ENCODE results near the gene UBR1. TPM values are rescaled to one million over a fixed set of nuclear protein-coding genes. Genes with fewer than 3 reads are reported as not detected.

The UBR1 gene
- total RNA-seq, 3 donors from 2014 or later: 20.3 to 37.0 (median 26.8) TPM

GRCh38 chr15:43093026-43093425 lies 12.8 kb downstream of the UBR1 start:
- no peak for ATAC-seq

GRCh38 chr15:43091859-43092258 lies 14.0 kb downstream of the UBR1 start:
- Histone ChIP-seq H3K4me1 (ENCODE audit: low read depth) (no peaks in the 10 kb centered on the region), H3K4me3 (no peak overlapping the region), H3K36me3 (ENCODE audit: low read depth) (no peaks in the 10 kb centered on the region), H3K9me3 (no peaks in the 10 kb centered on the region)
- ATAC-seq (no peak), DNase-seq (no peak)
- intact Hi-C loops (cut with DNase I, micrococcal nuclease): no loop called here
- TF ChIP-seq CTCF (IDR thresholded peaks at IDR 0.05): no peak

More at GRCh38 chr15:43093026-43093425, 12.8 kb downstream of the UBR1 start:
- Histone ChIP-seq H3K36me3 (ENCODE audit: low read depth) (no peaks in the 10 kb centered on the region), H3K4me3 (no peak overlapping the region), H3K9me3 (no peaks in the 10 kb centered on the region), H3K4me1 (ENCODE audit: low read depth) (no peaks in the 10 kb centered on the region)
- intact Hi-C loops (cut with DNase I, micrococcal nuclease): no loop called here
- no peak for TF ChIP-seq CTCF (IDR thresholded peaks at IDR 0.05)
- DNase-seq: no peak

DNA sequence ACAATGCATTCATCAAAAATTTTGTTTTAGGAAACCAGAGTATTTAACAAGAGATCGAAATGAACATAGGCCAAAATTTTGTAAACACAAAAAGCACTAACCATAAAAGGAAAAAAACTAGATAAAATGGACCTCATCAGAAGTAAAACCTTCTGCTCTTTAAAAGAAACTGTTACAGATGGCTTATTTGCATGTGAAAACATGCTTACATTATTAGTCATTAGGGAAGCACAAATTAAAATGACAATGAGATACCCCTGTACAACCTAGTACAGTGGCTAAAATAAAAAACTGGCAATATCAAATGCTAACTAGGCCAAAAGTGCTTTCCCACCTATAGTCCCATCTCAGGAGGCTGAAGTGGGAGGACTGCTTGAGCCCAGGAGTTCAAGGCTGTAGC lies 19.3 kb downstream of the UBR1 start:
- intact Hi-C loops (cut with DNase I, micrococcal nuclease): loop anchor here in 1 of 2 donors (10.0 kb wide), 1 partner anchor 58 kb away; no protein-coding TSS in a partner anchor
- ATAC-seq (no peak), DNase-seq (no peak)
- Histone ChIP-seq H3K4me1 (ENCODE audit: low read depth) (no peaks in the 10 kb centered on the region), H3K36me3 (ENCODE audit: low read depth) (no peaks in the 10 kb centered on the region), H3K4me3 (no peak overlapping the region), H3K9me3 (no peaks in the 10 kb centered on the region)
- no peak for TF ChIP-seq CTCF (IDR thresholded peaks at IDR 0.05)

DNA sequence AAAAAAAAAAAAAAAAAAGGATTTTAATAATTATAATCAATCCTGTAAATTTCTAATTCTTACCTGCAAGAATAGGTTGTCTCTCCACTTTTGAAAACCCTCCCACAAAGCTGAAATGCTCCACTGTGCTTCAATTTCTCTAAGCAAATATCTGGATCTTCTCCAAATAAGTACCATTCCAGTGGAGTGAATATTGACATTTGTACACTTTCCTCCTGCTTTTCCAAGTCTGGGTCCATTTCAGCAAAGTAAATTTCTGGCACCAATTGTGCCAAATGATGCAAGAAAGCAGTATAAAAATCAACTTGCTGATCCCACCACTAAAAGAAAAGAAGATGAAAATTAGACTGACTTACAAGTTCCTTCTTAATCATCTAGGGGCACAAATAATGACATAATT lies 19.9 kb downstream of the UBR1 start:
- no peaks in the 10 kb centered on the region for H3K36me3 ChIP-seq (ENCODE audit: low read depth)
- no peak for TF ChIP-seq CTCF (IDR thresholded peaks at IDR 0.05)
- no peaks in the 10 kb centered on the region for H3K4me1 ChIP-seq (ENCODE audit: low read depth)
- DNase-seq (no peak), ATAC-seq (no peak)
- no peaks in the 10 kb centered on the region for H3K9me3 ChIP-seq
- no peak overlapping the region for H3K4me3 ChIP-seq
- intact Hi-C loops (cut with DNase I, micrococcal nuclease): loop anchor here in 1 of 2 donors (10.0 kb wide), 1 partner anchor 59 kb away; no protein-coding TSS in a partner anchor

GRCh38 chr15:43082509-43082908 lies 23.3 kb downstream of the UBR1 start:
- no peaks in the 10 kb centered on the region for H3K4me1 ChIP-seq (ENCODE audit: low read depth)
- no peaks in the 10 kb centered on the region for H3K9me3 ChIP-seq
- ATAC-seq (no peak), DNase-seq (no peak)
- no peaks in the 10 kb centered on the region for H3K36me3 ChIP-seq (ENCODE audit: low read depth)
- intact Hi-C loops (cut with DNase I, micrococcal nuclease): loop anchor here in 1 of 2 donors (10.0 kb wide), 1 partner anchor 62 kb away; no protein-coding TSS in a partner anchor
- no peak overlapping the region for H3K4me3 ChIP-seq
- no peak for TF ChIP-seq CTCF (IDR thresholded peaks at IDR 0.05)

GRCh38 chr15:43081283-43081682 lies 24.6 kb downstream of the UBR1 start:
- Histone ChIP-seq H3K4me1 (ENCODE audit: low read depth) (no peaks in the 10 kb centered on the region), H3K36me3 (ENCODE audit: low read depth) (no peaks in the 10 kb centered on the region), H3K4me3 (no peak overlapping the region), H3K9me3 (no peaks in the 10 kb centered on the region)
- DNase-seq (no peak), ATAC-seq (no peak)
- intact Hi-C loops (cut with DNase I, micrococcal nuclease): loop anchor here in 1 of 2 donors (10.0 kb wide), 1 partner anchor 64 kb away; no protein-coding TSS in a partner anchor
- no peak for TF ChIP-seq CTCF (IDR thresholded peaks at IDR 0.05)

Measured in mucosa of descending colon (tissue), 3 donors.